A549 treated with ZK216348 at 1 μM for 4 hours (cell line): ENCODE results near the gene CFAP92. TPM values are rescaled to one million over a fixed set of nuclear protein-coding genes. Genes with fewer than 3 reads are reported as not detected.

Experiments used
- total RNA-seq: library from RNA; stranded (reverse); fragments of 200-300 nt; extraction: Qiagen RNA extraction; gene quantifications from 5 replicates; pipeline ENCODE4 v1.2.3, GENCODE V29; 2022; ENCODE audit warnings: low read depth

The CFAP92 gene
- 0.11 TPM in 1 of 5 replicates, not detected in the others for total RNA-seq

GRCh38 chr3:128993461-128994172 is at the start of gene CFAP92:
CFAP92 (minus strand) TSS chr3:128994076; CDS start chr3:128993304, 772 bp downstream.

GRCh38 chr3:129001101-129001805 is 7.4 kb upstream of the CFAP92 start, which contains the start of gene EFCC1:
EFCC1 (plus strand) TSS chr3:129001304; CDS start chr3:129001629, 325 bp downstream.

GRCh38 chr3:128879125-128879969 is 114.5 kb downstream of the CFAP92 start, which contains the start of gene ACAD9:
ACAD9 (plus strand) TSS chr3:128879620; CDS start chr3:128879692, 72 bp downstream.

Other genes with a start within 250 kb of the CFAP92 start
- 23.6 to 26.1 TPM (median 25.0 TPM) in 5 replicates for gene ACAD9, start 114.5 kb downstream of the CFAP92 start, total RNA-seq
- gene EFCC1, start 7.2 kb upstream of the CFAP92 start, total RNA-seq: not detected in 5 replicates
- not detected in 5 replicates for gene GP9, start 66.7 kb upstream of the CFAP92 start, total RNA-seq
- gene RAB43, start 127.7 kb upstream of the CFAP92 start, total RNA-seq: 1.8 to 6.4 TPM (median 4.6 TPM) in 5 replicates
- gene ISY1, start 167.0 kb upstream of the CFAP92 start, total RNA-seq: 18.2 to 26.6 TPM (median 20.3 TPM) in 5 replicates
- gene CNBP, start 189.8 kb upstream of the CFAP92 start, total RNA-seq: 302 to 375 TPM (median 343 TPM) in 5 replicates